NCI-H226 (cell line): ENCODE data around the gene PRF1.
A peak's percentile ranks its signal among the peaks of the same experiment; 100 is the strongest.

Source experiments
- DNase-seq: peaks from one replicate; pipeline ENCODE4 v3.0.0-alpha.2; 2015

PRF1 gene

GRCh38 chr10:70558871-70559810 lies 43.4 kb downstream of the PRF1 start:
- DNase-seq: peak; percentile 48

DNA sequence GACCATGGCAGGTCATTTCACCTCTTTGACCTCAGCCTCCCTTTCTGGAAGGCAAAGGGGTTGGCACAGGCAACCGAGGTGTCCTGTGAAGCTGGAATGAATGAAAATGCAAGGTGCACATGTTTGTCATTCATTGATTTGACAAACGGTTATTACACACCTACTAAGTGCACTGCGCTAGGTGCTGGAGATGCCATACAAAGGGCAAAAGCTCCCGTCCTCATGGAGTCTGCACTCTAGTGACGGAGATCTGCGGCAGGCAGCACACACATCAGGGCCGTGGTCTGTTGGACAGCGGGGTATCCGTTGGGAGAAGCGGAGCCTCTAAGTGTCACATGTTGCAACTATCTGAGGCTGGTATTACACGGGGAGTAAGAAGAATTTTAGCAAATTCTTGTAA lies 44.2 kb downstream of the PRF1 start:
- no peak for DNase-seq

- DNase-seq: no peak
Measured at GRCh38 chr10:70557876-70558275, 44.7 kb downstream of the PRF1 start.

GRCh38 chr10:70557086-70557845 lies 45.3 kb downstream of the PRF1 start:
- DNase-seq: no peak

DNA sequence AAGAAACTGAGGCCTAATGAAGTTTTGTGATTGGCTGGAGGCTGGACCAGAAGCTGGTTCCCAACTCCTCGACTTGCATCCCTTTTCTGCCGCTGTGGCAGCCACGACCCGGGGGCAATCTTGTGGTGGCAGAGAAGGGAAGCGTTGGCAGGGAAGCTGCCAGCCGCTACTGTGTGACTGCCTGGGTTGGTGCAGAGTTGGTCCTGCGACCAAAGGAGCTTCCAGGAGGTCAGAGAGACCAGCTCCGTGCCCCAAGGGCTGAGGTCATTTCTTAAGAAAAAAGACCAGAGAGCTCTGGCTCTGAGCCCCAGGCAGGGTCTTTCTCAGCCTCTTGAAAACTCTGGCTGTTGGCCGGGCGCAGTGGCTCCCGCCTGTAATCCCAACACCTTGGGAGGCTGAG lies 47.2 kb downstream of the PRF1 start:
- no peak for DNase-seq

- no peak for DNase-seq
Measured at GRCh38 chr10:70552586-70552985, 50.0 kb downstream of the PRF1 start.

GRCh38 chr10:70551971-70552422 lies 50.5 kb downstream of the PRF1 start:
- DNase-seq: no peak

- no peak for DNase-seq
Measured at GRCh38 chr10:70551466-70551865, 51.1 kb downstream of the PRF1 start.

- DNase-seq: no peak
Measured at GRCh38 chr10:70550459-70550858, 52.1 kb downstream of the PRF1 start.

- DNase-seq: peak; percentile 19
Measured at GRCh38 chr10:70549962-70550458, 52.5 kb downstream of the PRF1 start.

DNA sequence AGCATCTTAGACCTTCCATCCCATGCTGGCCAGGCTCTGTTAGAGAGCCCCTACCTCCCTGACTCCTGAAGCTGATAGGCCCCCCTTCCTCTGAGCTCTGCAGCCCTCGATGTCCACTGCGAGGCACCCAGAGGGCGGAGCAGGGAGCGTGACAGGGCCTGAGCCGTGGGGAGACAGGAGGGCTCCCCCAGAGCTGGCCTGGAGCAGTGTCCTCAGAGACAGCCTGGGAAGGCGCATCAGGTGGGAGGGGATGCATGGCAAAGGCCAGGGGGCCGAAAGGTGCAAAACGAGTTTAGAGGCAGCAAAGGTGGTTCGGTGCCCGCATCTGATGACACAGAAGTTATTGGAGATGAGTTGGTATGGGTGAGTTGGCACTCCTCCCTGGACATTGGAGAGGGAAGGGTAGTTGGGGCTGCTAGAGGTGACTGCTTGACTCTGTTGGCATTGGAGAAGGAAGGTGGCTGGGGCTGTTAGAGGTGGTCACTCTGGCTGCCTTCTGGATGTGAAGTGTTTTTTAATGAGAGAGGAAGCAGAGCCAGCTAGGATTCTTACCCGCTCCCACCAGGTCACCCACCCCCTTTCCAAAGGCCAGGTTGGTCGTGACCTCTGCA lies 53.1 kb downstream of the PRF1 start:
- no peak for DNase-seq
